H1 (cell line): ENCODE measurements around the gene RAD51B.

Experiments
- BACH1 ChIP-seq: IDR thresholded peaks from 2 replicates; pipeline ENCODE4 v1.6.1; 2012; ENCODE audit warnings: low read length, improper control_type of control experiment
- CTCF ChIP-seq, 3 experiments: IDR thresholded peaks; 1 replicate in 2 of 3; 2 replicates in 1 of 3; pipeline versions ENCODE4 v1.5.1 to v1.6.1; 2011; ENCODE audit warnings: low read length in 3 of 3, mild to moderate bottlenecking in 3 of 3, inconsistent platforms in 2 of 3, low read depth in 1 of 3, moderate library complexity in 1 of 3; ENCODE audit not compliant: insufficient read depth in 1 of 3; ENCODE audit errors: control extremely low read depth in 1 of 3
- POLR2A ChIP-seq, 2 experiments: IDR thresholded peaks; 1 replicate in 1 of 2; 2 replicates in 1 of 2; pipeline ENCODE4 v1.6.1; 2011; ENCODE audit warnings: low read depth in 2 of 2, low read length in 2 of 2, mild to moderate bottlenecking in 2 of 2; ENCODE audit errors: control extremely low read depth in 1 of 2
- RFX5 ChIP-seq: IDR thresholded peaks from 2 replicates; pipeline ENCODE4 v1.6.1; 2011; ENCODE audit warnings: low read depth, low read length, improper control_type of control experiment, borderline replicate concordance
- SP1 ChIP-seq: IDR thresholded peaks from 2 replicates; pipeline ENCODE4 v1.6.1; 2011; ENCODE audit warnings: low read depth, low read length
- ZNF274 ChIP-seq: IDR thresholded peaks from 2 replicates; pipeline ENCODE4 v1.7.0; 2012; ENCODE audit warnings: low read length, borderline replicate concordance; ENCODE audit errors: extremely low read depth

- TF ChIP-seq BACH1 = no peak
- TF ChIP-seq CTCF (IDR thresholded peaks at IDR 0.05; ENCODE audit: control extremely low read depth in 1 of 3, insufficient read depth in 1 of 3, low read depth in 1 of 3, low read length in 3 of 3) = no peak
- no peak for TF ChIP-seq RFX5
- TF ChIP-seq ZNF274 = no peak
- no peak for TF ChIP-seq POLR2A (IDR thresholded peaks at IDR 0.05; ENCODE audit: control extremely low read depth in 1 of 2, low read depth in 2 of 2, low read length in 2 of 2)
- TF ChIP-seq SP1 = no peak
Observed at GRCh38 chr14:68450391-68451120, 631.0 kb downstream of the RAD51B start.
